Measurements from ENCODE around the gene ZFPL1.

GRCh38 chr11:65111744-65112545 is 27.9 kb downstream of the ZFPL1 start, which contains the start of gene TM7SF2:
- no peak for TF ChIP-seq CTCF (conservative IDR thresholded peaks at IDR 0.05; ENCODE audit: low read length)
- TF ChIP-seq EZH2phosphoT487 (IDR thresholded peaks at IDR 0.05; ENCODE audit: borderline replicate concordance, low read depth, low read length), result no peak
